Naive B cell (primary cell): Measurements from ENCODE around the gene PDGFRB. TPM values are rescaled to one million over a fixed set of nuclear protein-coding genes. Genes with fewer than 3 reads are reported as not detected.

Experiments used
- ATAC-seq, 2 donors: fragments of 150-1000 bp; cut with Tn5 transposase; 2 replicates each; pipeline ENCODE4 v1.10.0; 2021; ENCODE audit warnings: low read depth in 2 of 2, mild to moderate bottlenecking in 2 of 2, moderate library complexity in 2 of 2
- DNase-seq: peaks from one replicate; pipeline ENCODE4 v3.0.0; 2022
- H3K27ac Mint-ChIP-seq, 6 donors: one replicate each; pipeline ENCODE4 v1.8.0; 2020 to 2022; ENCODE audit warnings: mild to moderate bottlenecking in 6 of 6, mixed read lengths in 6 of 6, moderate library complexity in 5 of 6, inconsistent platforms in 2 of 6
- H3K27me3 Mint-ChIP-seq, 3 donors: one replicate each; pipeline ENCODE4 v1.8.0; 2021 to 2022; ENCODE audit warnings: mixed read lengths in 3 of 3, mild to moderate bottlenecking in 1 of 3
- H3K36me3 Mint-ChIP-seq, 2 donors: one replicate each; pipeline ENCODE4 v1.8.0; 2020 to 2022; ENCODE audit warnings: mixed read lengths in 2 of 2, inconsistent platforms in 1 of 2, mild to moderate bottlenecking in 1 of 2
- H3K4me1 Mint-ChIP-seq, 3 donors: one replicate each; pipeline ENCODE4 v1.8.0; 2020 to 2022; ENCODE audit warnings: mixed read lengths in 3 of 3, inconsistent platforms in 1 of 3, mild to moderate bottlenecking in 1 of 3, moderate library complexity in 1 of 3
- H3K4me3 Mint-ChIP-seq, 8 donors: one replicate each; pipeline ENCODE4 v1.8.0; 2020 to 2022; ENCODE audit warnings: mild to moderate bottlenecking in 8 of 8, mixed read lengths in 8 of 8, moderate library complexity in 8 of 8, inconsistent platforms in 2 of 8
- H3K9me3 Mint-ChIP-seq, 7 donors: one replicate each; pipeline ENCODE4 v1.8.0; 2020 to 2022; ENCODE audit warnings: mixed read lengths in 7 of 7, mild to moderate bottlenecking in 5 of 7, inconsistent platforms in 2 of 7, moderate library complexity in 1 of 7
- polyA plus RNA-seq, 6 donors: library from polyadenylated mRNA; unstranded; fragments of 300-500 nt; fragmentation: Illumina TruSeq; gene quantifications; one replicate each; pipeline ENCODE4 v1.2.3, GENCODE V29; 2021; ENCODE audit warnings: low read depth in 6 of 6

PDGFRB gene
- polyA plus RNA-seq, 6 donors from 2014 or later, result 0.09 to 1.8 (median 1.1) TPM; not detected in 1

- H3K27me3 Mint-ChIP-seq, result no peaks in the 10 kb centered on the region
- ATAC-seq (no peak), DNase-seq (no peak)
- H3K4me3 Mint-ChIP-seq, result no peak overlapping the region
- H3K9me3 Mint-ChIP-seq, result no peaks in the 10 kb centered on the region
- no peaks in the 10 kb centered on the region for H3K4me1 Mint-ChIP-seq
- no peak overlapping the region for H3K27ac Mint-ChIP-seq
- no peaks in the 10 kb centered on the region for H3K36me3 Mint-ChIP-seq
Measured at GRCh38 chr5:150124111-150124557, 31.5 kb downstream of the PDGFRB start.

GRCh38 chr5:150123542-150123941 lies 32.1 kb downstream of the PDGFRB start:
- no peaks in the 10 kb centered on the region for H3K9me3 Mint-ChIP-seq
- no peak overlapping the region for H3K4me3 Mint-ChIP-seq
- no peaks in the 10 kb centered on the region for H3K27me3 Mint-ChIP-seq
- ATAC-seq (no peak), DNase-seq (no peak)
- no peak overlapping the region for H3K27ac Mint-ChIP-seq
- no peaks in the 10 kb centered on the region for H3K36me3 Mint-ChIP-seq
- H3K4me1 Mint-ChIP-seq, result no peaks in the 10 kb centered on the region

DNA sequence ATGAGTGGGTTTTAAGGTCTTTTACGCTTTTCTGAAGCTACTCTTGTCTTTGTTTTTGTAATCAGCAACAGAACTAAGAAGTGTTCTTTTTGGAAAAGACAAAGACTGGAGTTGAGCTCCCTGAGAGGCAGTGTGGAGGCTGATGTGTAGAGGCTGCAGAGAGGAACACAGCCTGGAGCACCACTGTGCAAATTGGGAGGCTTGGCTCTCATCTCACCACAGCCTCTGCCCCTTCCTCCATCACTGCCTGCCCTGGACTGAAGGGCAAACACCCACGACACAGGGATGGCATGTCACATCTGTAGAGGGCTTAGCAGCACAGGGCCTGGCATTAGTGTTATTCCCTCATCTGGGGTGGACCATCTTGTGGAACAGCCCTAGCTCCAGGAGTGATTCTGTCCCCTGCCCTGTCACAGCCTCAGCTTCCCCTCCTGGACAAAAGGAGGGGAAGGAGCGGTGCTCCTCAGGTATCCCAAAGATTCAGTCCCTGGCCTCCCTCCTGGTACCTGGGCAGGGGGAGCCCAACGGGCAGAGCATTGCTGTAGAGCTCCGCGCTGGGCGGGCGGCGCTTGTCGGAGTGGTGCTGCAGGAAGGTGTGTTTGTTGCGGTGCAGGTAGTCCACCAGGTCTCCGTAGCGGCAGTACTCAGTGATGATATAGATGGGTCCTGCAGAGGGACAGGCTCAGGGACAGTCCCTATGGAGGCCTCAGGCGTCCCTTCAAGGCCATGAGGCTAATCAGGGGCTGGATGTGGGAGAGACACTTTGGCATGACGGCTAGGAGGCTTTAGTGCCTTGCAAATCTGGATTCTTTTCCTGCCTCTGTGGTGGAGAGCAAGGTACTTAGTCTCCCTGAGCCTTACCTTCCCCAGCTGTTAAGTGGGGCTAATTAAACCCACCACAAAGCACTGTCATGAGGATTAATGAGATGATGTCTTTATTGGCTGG lies 32.8 kb downstream of the PDGFRB start:
- ATAC-seq (no peak), DNase-seq (no peak)
- no peaks in the 10 kb centered on the region for H3K9me3 Mint-ChIP-seq
- H3K27me3 Mint-ChIP-seq, result no peaks in the 10 kb centered on the region
- H3K4me3 Mint-ChIP-seq, result no peak overlapping the region
- H3K27ac Mint-ChIP-seq, result no peak overlapping the region
- no peaks in the 10 kb centered on the region for H3K4me1 Mint-ChIP-seq
- H3K36me3 Mint-ChIP-seq, result no peaks in the 10 kb centered on the region

DNA sequence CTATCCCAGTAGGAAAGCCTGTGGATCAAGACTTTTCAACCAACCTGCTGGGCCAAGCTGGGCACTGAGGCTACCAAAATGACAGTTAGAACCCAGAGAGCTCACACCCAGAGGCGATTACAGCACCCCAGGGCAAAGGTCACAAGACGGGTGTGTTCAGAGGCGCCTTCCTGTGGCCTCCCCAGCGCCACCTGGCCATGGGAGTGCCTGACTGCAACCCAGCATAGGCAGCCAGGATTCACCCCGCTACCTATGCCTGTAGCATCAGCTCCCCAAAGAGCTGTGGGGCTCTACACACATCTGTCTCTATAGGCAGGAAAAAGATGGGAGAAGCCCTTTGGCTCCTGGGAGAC lies 33.5 kb downstream of the PDGFRB start:
- Mint-ChIP-seq H3K27me3 (no peaks in the 10 kb centered on the region), H3K4me1 (no peaks in the 10 kb centered on the region), H3K9me3 (no peaks in the 10 kb centered on the region), H3K27ac (peak overlapping the region in 1 of 6 donors; percentile 11), H3K36me3 (no peaks in the 10 kb centered on the region), H3K4me3 (no peak overlapping the region)
- DNase-seq (no peak), ATAC-seq (no peak)

GRCh38 chr5:150121448-150122157 lies 34.0 kb downstream of the PDGFRB start:
- no peaks in the 10 kb centered on the region for H3K27me3 Mint-ChIP-seq
- ATAC-seq (no peak), DNase-seq (no peak)
- peak overlapping the region in 1 of 6 donors; percentile 11 for H3K27ac Mint-ChIP-seq
- no peaks in the 10 kb centered on the region for H3K4me1 Mint-ChIP-seq
- H3K4me3 Mint-ChIP-seq, result no peak overlapping the region
- no peaks in the 10 kb centered on the region for H3K36me3 Mint-ChIP-seq
- no peaks in the 10 kb centered on the region for H3K9me3 Mint-ChIP-seq

GRCh38 chr5:150120617-150121447 lies 34.8 kb downstream of the PDGFRB start:
- Mint-ChIP-seq H3K4me1 (no peaks in the 10 kb centered on the region), H3K27me3 (no peaks in the 10 kb centered on the region), H3K36me3 (no peaks in the 10 kb centered on the region), H3K4me3 (no peak overlapping the region), H3K27ac (peak overlapping the region in 1 of 6 donors; percentile 33), H3K9me3 (no peaks in the 10 kb centered on the region)
- ATAC-seq, result no peak
- no peak for DNase-seq

DNA sequence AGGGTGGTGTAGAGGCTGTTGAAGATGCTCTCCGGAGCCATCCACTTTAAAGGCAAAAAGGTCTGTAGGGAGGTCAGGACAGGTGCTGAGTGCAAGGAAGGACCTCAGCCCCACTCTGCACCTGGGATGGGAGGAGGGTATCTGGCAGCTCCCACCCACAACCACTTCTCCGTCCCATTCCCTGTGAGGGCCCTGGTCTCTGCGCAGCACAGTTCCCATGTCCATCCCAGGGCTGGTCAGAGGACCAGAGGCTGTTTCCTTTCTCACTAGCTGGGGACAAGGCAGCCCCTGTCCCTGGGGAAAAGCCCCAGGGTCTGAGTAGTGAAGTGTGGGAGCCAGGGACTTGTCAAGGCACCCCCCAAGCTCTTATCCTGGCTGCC lies 35.6 kb downstream of the PDGFRB start:
- no peaks in the 10 kb centered on the region for H3K9me3 Mint-ChIP-seq
- H3K4me1 Mint-ChIP-seq, result no peaks in the 10 kb centered on the region
- no peak overlapping the region for H3K27ac Mint-ChIP-seq
- no peak overlapping the region for H3K4me3 Mint-ChIP-seq
- DNase-seq (no peak), ATAC-seq (no peak)
- no peaks in the 10 kb centered on the region for H3K27me3 Mint-ChIP-seq
- H3K36me3 Mint-ChIP-seq, result no peaks in the 10 kb centered on the region

DNA sequence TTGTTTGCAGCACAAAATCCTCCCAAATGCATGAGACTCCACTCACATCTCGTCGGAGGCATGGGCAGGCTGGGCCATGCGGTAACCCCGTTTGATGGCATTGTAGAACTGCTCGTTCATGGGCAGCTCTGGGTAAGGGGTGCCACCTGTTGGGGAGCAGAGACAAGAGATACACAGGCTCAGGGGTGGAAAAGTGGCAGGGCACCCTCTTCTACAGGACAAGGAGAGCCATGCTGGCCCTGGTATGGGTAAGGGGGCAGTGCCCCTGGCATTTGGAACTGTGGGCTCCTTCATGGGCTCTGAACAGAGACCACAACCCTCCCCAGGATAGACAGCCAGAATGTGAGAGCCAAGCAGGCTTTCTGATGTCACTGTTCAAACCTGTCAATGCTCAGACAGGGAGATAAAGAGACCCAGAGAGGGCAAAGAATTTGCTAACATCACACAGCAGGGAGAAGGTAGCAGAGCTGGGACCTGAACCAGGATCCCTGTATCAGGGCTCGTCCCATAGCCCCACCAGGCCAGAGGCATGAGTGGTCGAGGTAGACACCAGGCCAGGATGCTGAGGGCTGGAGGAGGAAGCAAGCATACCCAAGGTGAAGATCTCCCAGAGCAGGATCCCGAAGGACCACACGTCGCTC lies 36.1 kb downstream of the PDGFRB start:
- H3K36me3 Mint-ChIP-seq, result no peaks in the 10 kb centered on the region

GRCh38 chr5:150118561-150119229 lies 37.0 kb downstream of the PDGFRB start:
- H3K4me3 Mint-ChIP-seq, result no peak overlapping the region
- H3K27ac Mint-ChIP-seq, result no peak overlapping the region
- H3K27me3 Mint-ChIP-seq, result no peaks in the 10 kb centered on the region

More for the DNA sequence above, 36.1 kb downstream of the PDGFRB start:
- Mint-ChIP-seq H3K4me3 (no peak overlapping the region), H3K4me1 (no peaks in the 10 kb centered on the region), H3K9me3 (no peaks in the 10 kb centered on the region), H3K27ac (no peak overlapping the region), H3K27me3 (no peaks in the 10 kb centered on the region)
- ATAC-seq (no peak), DNase-seq (no peak)

GRCh38 chr5:150117945-150118560 lies 37.6 kb downstream of the PDGFRB start:
- ATAC-seq (no peak), DNase-seq (no peak)
- Mint-ChIP-seq H3K27ac (no peak overlapping the region), H3K4me3 (no peak overlapping the region), H3K27me3 (no peaks in the 10 kb centered on the region), H3K36me3 (no peaks in the 10 kb centered on the region), H3K4me1 (no peaks in the 10 kb centered on the region), H3K9me3 (no peaks in the 10 kb centered on the region)

More at GRCh38 chr5:150118561-150119229, 37.0 kb downstream of the PDGFRB start:
- Mint-ChIP-seq H3K36me3 (no peaks in the 10 kb centered on the region), H3K4me1 (no peaks in the 10 kb centered on the region), H3K9me3 (no peaks in the 10 kb centered on the region)
- DNase-seq (no peak), ATAC-seq (no peak)

DNA sequence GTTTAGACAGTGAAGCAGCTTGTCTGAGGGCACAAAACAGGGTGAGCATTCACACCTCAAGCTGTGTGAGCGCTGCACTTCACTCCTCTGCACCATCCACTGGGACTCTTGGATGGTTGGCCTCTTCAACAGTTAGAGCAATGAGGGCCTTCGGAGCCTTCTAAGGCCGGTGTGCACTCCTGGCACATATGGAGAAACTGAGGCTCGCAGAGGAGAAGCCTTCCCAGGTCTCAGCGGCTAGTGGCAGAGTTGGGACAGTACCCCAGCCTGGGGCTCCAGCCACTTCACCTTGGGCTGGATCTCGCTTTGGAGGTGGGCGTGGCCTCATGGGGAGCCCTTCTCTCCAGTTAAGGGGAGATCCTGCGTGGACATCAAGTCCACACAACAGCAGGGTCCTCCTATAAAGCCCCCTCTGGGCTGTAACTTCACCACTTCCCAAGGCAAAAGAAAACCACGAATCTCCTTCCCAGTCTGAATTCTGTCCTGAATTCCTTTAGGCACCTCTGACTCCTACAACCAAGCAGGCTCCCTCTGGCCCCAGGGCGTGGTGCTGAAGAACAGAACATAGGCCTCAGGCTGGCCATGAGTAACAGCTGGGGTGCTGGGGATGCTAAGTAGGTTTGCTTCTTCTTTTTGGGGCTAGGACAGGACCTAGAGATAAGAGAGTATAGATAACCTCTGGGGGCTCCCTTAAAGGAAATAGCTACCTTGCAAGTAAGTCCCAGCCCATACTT lies 38.8 kb downstream of the PDGFRB start:
- H3K9me3 Mint-ChIP-seq, result no peaks in the 10 kb centered on the region
- no peak overlapping the region for H3K27ac Mint-ChIP-seq
- no peak overlapping the region for H3K4me3 Mint-ChIP-seq
- no peaks in the 10 kb centered on the region for H3K36me3 Mint-ChIP-seq
- no peak for DNase-seq
- no peaks in the 10 kb centered on the region for H3K4me1 Mint-ChIP-seq
- no peaks in the 10 kb centered on the region for H3K27me3 Mint-ChIP-seq
- ATAC-seq, result no peak
